DOHH2 (cell line): ENCODE measurements around the gene CD40.

Source experiments
- H3F3A ChIP-seq: fragments of 200-600 bp; sonication (generic), shearing (Covaris generic); 2 replicates; pipeline ENCODE4 v1.6.0; 2016; ENCODE audit warnings: antibody characterized with exemption, mild to moderate bottlenecking; ENCODE audit not compliant: control insufficient read depth, insufficient read depth
- H3K27ac ChIP-seq: fragments of 200-600 bp; sonication (generic); 2 replicates; pipeline ENCODE4 v1.5.1; 2014; ENCODE audit warnings: low read depth, mild to moderate bottlenecking, low read length, moderate library complexity
- H3K27me3 ChIP-seq: fragments of 200-600 bp; sonication (generic); 2 replicates; pipeline ENCODE4 v1.6.1; 2014; ENCODE audit warnings: mild to moderate bottlenecking, low read length, mixed read lengths; ENCODE audit not compliant: control insufficient read depth
- H3K36me3 ChIP-seq: fragments of 200-600 bp; sonication (generic); 2 replicates; pipeline ENCODE4 v1.6.1; 2014; ENCODE audit warnings: mild to moderate bottlenecking, low read length, moderate library complexity, mixed read lengths; ENCODE audit not compliant: control insufficient read depth
- H3K4me1 ChIP-seq: fragments of 200-600 bp; sonication (generic); 2 replicates; pipeline ENCODE4 v1.6.1; 2014; ENCODE audit warnings: mild to moderate bottlenecking, low read length, mixed read lengths; ENCODE audit not compliant: control insufficient read depth
- H3K4me2 ChIP-seq: fragments of 200-600 bp; sonication (generic); 2 replicates; pipeline ENCODE4 v1.6.0; 2014; ENCODE audit warnings: mild to moderate bottlenecking, low read length, moderate library complexity
- H3K4me3 ChIP-seq: fragments of 200-600 bp; sonication (generic); 2 replicates; pipeline ENCODE4 v1.5.1; 2014; ENCODE audit warnings: mild to moderate bottlenecking, low read length, mixed read lengths
- H3K79me2 ChIP-seq: fragments of 200-600 bp; sonication (generic); 2 replicates; pipeline ENCODE4 v1.6.1; 2014; ENCODE audit warnings: mild to moderate bottlenecking, low read length, mixed read lengths; ENCODE audit not compliant: control insufficient read depth
- H3K9me2 ChIP-seq: fragments of 200-600 bp; sonication (generic); replicated peaks from 2 replicates; pipeline ENCODE4 v1.6.1; 2014; ENCODE audit warnings: mild to moderate bottlenecking, low read length, mixed read lengths; ENCODE audit not compliant: control insufficient read depth
- H3K9me3 ChIP-seq: fragments of 200-600 bp; sonication (generic); 2 replicates; pipeline ENCODE4 v1.6.1; 2014; ENCODE audit warnings: antibody characterized with exemption, low read length, mixed read lengths; ENCODE audit not compliant: control insufficient read depth, insufficient read depth
- H4K20me1 ChIP-seq: fragments of 200-600 bp; sonication (generic); 2 replicates; pipeline ENCODE4 v1.6.0; 2014; ENCODE audit warnings: low read depth, mild to moderate bottlenecking, antibody characterized with exemption, low read length, moderate library complexity; ENCODE audit not compliant: control insufficient read depth, insufficient read depth
- EZH2phosphoT487 ChIP-seq: fragments of 200-600 bp; sonication (generic); IDR thresholded peaks from 2 replicates; pipeline ENCODE4 v1.6.1; 2017; ENCODE audit warnings: borderline replicate concordance, mild to moderate bottlenecking, antibody characterized with exemption, low read length, moderate library complexity, mixed read lengths
- TF ChIP-seq, protein P1 (sequence below): fragments of 200-600 bp; sonication (generic); IDR thresholded peaks from one replicate; pipeline ENCODE4 v1.5.1; 2014; ENCODE audit warnings: antibody characterized with exemption, mild to moderate bottlenecking, low read depth, low read length; ENCODE audit not compliant: poor library complexity, severe bottlenecking

The CD40 gene

GRCh38 chr20:46119028-46119546 is 973 bp downstream of the CD40 start:
- H3K27me3 ChIP-seq: peaks cover 10% of the 10 kb centered on the region
- peak overlapping the region; percentile 82 for H3K4me3 ChIP-seq
- peaks cover 37% of the 10 kb centered on the region for H3K4me1 ChIP-seq
- no peaks in the 10 kb centered on the region for H3F3A ChIP-seq
- H3K9me3 ChIP-seq: no peaks in the 10 kb centered on the region
- TF ChIP-seq, protein P1, sequence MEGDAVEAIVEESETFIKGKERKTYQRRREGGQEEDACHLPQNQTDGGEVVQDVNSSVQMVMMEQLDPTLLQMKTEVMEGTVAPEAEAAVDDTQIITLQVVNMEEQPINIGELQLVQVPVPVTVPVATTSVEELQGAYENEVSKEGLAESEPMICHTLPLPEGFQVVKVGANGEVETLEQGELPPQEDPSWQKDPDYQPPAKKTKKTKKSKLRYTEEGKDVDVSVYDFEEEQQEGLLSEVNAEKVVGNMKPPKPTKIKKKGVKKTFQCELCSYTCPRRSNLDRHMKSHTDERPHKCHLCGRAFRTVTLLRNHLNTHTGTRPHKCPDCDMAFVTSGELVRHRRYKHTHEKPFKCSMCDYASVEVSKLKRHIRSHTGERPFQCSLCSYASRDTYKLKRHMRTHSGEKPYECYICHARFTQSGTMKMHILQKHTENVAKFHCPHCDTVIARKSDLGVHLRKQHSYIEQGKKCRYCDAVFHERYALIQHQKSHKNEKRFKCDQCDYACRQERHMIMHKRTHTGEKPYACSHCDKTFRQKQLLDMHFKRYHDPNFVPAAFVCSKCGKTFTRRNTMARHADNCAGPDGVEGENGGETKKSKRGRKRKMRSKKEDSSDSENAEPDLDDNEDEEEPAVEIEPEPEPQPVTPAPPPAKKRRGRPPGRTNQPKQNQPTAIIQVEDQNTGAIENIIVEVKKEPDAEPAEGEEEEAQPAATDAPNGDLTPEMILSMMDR: no peak
- TF ChIP-seq EZH2phosphoT487: no peak
- H3K36me3 ChIP-seq: peaks cover 29% of the 10 kb centered on the region
- peak overlapping the region; percentile 78 for H3K27ac ChIP-seq
- no peaks in the 10 kb centered on the region for H3K9me2 ChIP-seq
- peaks cover 25% of the 10 kb centered on the region for H3K79me2 ChIP-seq
- H3K4me2 ChIP-seq: peak overlapping the region; percentile 96
- H4K20me1 ChIP-seq: peaks cover 4% of the 10 kb centered on the region; the same call in 1 of the 2 replicates

GRCh38 chr20:46119547-46119946 is 1.4 kb downstream of the CD40 start:
- H3K9me2 ChIP-seq: no peaks in the 10 kb centered on the region
- peak overlapping the region; percentile 82 for H3K4me3 ChIP-seq
- no peaks in the 10 kb centered on the region for H3F3A ChIP-seq
- H3K27ac ChIP-seq: peak overlapping the region; percentile 78
- no peak for TF ChIP-seq EZH2phosphoT487
- TF ChIP-seq, protein P1: no peak
- peaks cover 4% of the 10 kb centered on the region; the same call in 1 of the 2 replicates for H4K20me1 ChIP-seq
- H3K79me2 ChIP-seq: peaks cover 25% of the 10 kb centered on the region
- peak overlapping the region; percentile 96 for H3K4me2 ChIP-seq
- peaks cover 37% of the 10 kb centered on the region for H3K4me1 ChIP-seq
- H3K36me3 ChIP-seq: peaks cover 33% of the 10 kb centered on the region
- peaks cover 8% of the 10 kb centered on the region for H3K27me3 ChIP-seq
- H3K9me3 ChIP-seq: no peaks in the 10 kb centered on the region

DNA sequence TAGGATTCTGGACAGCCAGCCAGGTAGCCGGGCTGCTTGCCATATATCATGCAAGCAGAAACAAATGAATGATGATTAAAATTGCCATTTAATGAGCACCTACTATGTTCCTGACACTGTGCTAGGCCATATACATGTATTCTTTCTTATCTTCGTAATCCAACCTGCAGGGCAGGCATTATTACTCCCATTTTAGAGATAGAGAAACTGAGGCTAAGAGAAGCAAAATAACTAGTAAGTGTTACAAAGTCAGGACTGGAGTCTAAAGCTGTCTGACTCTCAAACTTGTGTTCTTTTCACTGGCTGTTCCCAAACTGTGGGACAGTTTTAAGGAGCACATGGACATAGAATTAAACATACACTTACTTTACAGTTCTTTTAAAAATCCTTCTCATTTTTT is 2.0 kb downstream of the CD40 start:
- Histone ChIP-seq H3K4me2 (peak overlapping the region; percentile 96), H3K4me1 (peaks cover 37% of the 10 kb centered on the region), H4K20me1 (peaks cover 4% of the 10 kb centered on the region; the same call in 1 of the 2 replicates)

More for the DNA sequence above, 2.0 kb downstream of the CD40 start:
- Histone ChIP-seq H3F3A (no peaks in the 10 kb centered on the region), H3K27me3 (peaks cover 8% of the 10 kb centered on the region), H3K9me2 (no peaks in the 10 kb centered on the region), H3K79me2 (peaks cover 25% of the 10 kb centered on the region), H3K4me3 (peak overlapping the region; percentile 82), H3K9me3 (no peaks in the 10 kb centered on the region), H3K36me3 (peaks cover 33% of the 10 kb centered on the region), H3K27ac (no peak overlapping the region; the same call in 1 of the 2 replicates)
- TF ChIP-seq, protein P1: no peak
- TF ChIP-seq EZH2phosphoT487: no peak
